ENCODE results near the gene VPS4A.

Gene VPS4A

DNA sequence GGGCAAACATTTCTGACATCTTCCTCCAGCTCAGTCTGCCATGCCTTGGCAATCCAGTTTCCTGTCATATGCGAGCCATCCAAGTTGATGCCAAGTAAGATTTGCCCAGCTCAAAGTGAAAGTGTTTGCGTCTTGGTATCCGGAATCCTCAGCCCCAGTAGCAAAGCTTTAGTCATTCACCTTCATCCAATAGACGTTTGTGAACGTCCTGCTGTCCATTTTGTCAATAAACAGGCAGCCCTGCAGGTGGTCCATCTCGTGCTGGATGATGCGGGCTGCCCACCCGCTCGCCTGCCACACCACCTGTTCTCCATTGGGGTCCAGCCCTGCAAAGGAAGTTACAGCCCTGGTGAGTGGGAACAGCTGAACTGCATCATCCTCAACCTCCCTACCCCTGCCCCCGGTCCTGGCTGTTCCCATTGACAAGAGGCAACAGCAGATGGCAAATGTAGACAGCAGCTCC lies 17.7 kb downstream of the VPS4A start:
- no peak overlapping the region for H2AFZ ChIP-seq (ENCODE audit: low read depth, low read length)
- peak overlapping the region; percentile 98 for H3K4me2 ChIP-seq (ENCODE audit: low read length)
- peaks cover 17% of the 10 kb centered on the region for H3K4me1 ChIP-seq (ENCODE audit: low read length)
- TF ChIP-seq EZH2phosphoT487 (IDR thresholded peaks at IDR 0.05; ENCODE audit: low read depth) = no peak
- TF ChIP-seq, protein P1, sequence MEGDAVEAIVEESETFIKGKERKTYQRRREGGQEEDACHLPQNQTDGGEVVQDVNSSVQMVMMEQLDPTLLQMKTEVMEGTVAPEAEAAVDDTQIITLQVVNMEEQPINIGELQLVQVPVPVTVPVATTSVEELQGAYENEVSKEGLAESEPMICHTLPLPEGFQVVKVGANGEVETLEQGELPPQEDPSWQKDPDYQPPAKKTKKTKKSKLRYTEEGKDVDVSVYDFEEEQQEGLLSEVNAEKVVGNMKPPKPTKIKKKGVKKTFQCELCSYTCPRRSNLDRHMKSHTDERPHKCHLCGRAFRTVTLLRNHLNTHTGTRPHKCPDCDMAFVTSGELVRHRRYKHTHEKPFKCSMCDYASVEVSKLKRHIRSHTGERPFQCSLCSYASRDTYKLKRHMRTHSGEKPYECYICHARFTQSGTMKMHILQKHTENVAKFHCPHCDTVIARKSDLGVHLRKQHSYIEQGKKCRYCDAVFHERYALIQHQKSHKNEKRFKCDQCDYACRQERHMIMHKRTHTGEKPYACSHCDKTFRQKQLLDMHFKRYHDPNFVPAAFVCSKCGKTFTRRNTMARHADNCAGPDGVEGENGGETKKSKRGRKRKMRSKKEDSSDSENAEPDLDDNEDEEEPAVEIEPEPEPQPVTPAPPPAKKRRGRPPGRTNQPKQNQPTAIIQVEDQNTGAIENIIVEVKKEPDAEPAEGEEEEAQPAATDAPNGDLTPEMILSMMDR (IDR thresholded peaks at IDR 0.05; ENCODE audit: low read depth, low read length) = no peak
- no peak overlapping the region for H3K27ac ChIP-seq (ENCODE audit: low read length)
- peaks cover 58% of the 10 kb centered on the region for H3K36me3 ChIP-seq (replicated peaks; ENCODE audit: low read depth, low read length)
- no peaks in the 10 kb centered on the region for H3K9me3 ChIP-seq (ENCODE audit: insufficient read depth, low read length)
- no peaks in the 10 kb centered on the region for H3K27me3 ChIP-seq (ENCODE audit: low read depth, low read length)
- 0 out of 2 replicates have a peak overlapping the region, but pooled peaks have one; percentile 76 for H3K9ac ChIP-seq (ENCODE audit: low read length)
- H3K4me3 ChIP-seq (ENCODE audit: low read length) = peak overlapping the region; percentile 87
- H4K20me1 ChIP-seq (ENCODE audit: insufficient read depth, low read length) = peaks cover 35% of the 10 kb centered on the region
- H3K79me2 ChIP-seq (ENCODE audit: low read length) = peaks cover 84% of the 10 kb centered on the region

DNA sequence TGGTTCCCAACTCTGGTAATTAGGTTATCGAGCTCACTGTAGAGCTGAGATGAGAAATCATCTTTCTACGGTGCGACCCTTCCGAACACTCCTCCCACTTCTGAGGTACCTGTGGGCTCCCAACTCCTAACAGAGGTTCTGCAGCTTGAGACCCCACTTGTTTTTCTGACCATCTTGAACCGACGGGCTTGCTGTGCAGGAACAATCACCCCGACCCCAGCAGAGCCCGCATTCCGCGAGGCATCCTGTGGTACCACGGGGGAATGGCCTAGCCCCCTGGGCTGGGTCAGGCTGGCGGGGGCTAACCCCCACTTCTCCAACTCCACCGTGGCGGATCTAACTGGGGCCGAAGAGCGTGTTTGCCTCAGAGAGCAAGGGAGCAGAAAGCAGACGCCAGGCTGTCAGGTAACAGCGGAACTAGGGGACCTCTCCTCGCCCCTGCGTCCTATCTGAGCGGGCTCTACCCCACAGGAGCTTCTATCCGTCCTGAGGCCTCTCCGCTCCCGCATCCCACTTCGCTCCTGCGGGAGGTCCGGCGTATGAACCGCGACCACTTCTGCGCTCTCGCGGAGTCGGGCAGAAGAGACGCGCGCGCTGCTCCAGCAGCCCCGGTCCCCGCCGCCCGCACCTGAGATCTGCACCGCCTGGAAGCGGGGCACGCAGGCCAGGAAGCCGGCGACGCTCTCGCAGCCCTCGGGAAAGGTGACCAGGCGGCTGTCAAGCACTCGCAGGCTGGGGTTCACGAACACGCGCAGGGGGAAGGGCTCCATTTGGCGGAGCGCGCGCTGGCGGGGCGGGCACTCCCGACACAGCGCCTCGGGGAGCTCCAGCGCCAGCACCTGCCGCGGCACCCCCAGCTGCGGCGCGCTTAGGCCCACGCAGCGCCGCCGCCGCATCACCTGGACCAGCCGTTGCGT lies 18.5 kb downstream of the VPS4A start:
- H3K27ac ChIP-seq (ENCODE audit: low read length) = peak overlapping the region; percentile 38

DNA sequence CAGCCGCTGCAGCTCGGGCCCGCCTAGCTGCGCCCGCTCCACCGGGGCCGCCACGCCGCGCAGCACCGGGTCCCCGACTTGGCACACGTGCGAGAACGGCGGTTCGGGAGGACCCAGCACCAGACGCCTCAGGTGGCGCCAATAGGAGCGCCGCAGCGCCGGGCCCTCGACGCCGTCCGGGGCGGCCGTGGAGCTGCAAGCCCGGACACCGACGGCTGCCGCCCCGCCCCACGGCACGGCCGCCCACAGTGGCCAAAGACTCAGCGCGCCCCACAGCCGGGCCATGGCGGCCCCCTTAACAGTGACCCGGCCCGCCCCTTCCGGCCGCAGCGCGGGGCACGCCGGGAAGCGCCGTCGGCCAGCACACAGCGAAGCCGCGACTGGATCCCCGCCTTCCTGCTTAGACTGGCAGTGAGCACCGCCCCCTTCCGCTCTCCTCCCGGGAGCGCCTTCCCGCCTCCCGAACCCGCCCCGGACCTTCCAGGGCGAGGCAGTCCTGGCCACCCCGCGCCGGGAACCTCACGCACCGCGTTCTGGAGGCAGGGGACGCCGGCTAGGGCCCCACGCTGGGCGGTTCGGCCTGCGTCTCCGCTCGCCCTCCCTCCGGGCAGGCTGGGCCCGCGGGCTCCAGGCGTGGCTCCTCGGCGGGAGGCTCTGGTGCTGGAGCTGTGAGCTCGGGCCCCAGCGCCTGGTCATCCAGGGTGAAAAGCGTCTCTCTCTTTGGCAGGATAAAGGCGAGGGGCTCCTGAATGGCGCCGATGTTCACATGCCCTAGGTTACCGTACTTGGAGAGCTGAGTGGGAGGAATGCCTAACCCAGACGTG lies 19.3 kb downstream of the VPS4A start, which contains the start of gene PDF:
Gene PDF (minus strand): TSS at position 303 of the 824 bp plus-strand sequence. CDS start 18 bp downstream, at position 285.
- TF ChIP-seq, protein P1 (IDR thresholded peaks at IDR 0.05; ENCODE audit: low read depth, low read length) = no peak
- TF ChIP-seq EZH2phosphoT487 (IDR thresholded peaks at IDR 0.05; ENCODE audit: low read depth) = no peak
- H3K9ac ChIP-seq (ENCODE audit: low read length) = peak within 1 kb of the TSS; percentile 76
- H3K4me2 ChIP-seq (ENCODE audit: low read length) = peak within 1 kb of the TSS; percentile 98
- peaks cover 61% of the 10 kb centered on the region for H3K36me3 ChIP-seq (replicated peaks; ENCODE audit: low read depth, low read length)
- peaks cover 28% of the 10 kb centered on the region for H4K20me1 ChIP-seq (ENCODE audit: insufficient read depth, low read length)
- peak within 1 kb of the TSS; percentile 87 for H3K4me3 ChIP-seq (ENCODE audit: low read length)
- H3K27ac ChIP-seq (ENCODE audit: low read length) = peak within 1 kb of the TSS; percentile 60
- peaks cover 68% of the 10 kb centered on the region for H3K79me2 ChIP-seq (ENCODE audit: low read length)
- H3K4me1 ChIP-seq (ENCODE audit: low read length) = peaks cover 17% of the 10 kb centered on the region
- H3K9me3 ChIP-seq (ENCODE audit: insufficient read depth, low read length) = no peaks in the 10 kb centered on the region
- no peaks in the 10 kb centered on the region for H3K27me3 ChIP-seq (ENCODE audit: low read depth, low read length)
- H2AFZ ChIP-seq (ENCODE audit: low read depth, low read length) = no peak within 1 kb of the TSS

More for the DNA sequence above, 18.5 kb downstream of the VPS4A start:
- Histone ChIP-seq H3K9me3 (ENCODE audit: insufficient read depth, low read length) (no peaks in the 10 kb centered on the region), H3K4me2 (ENCODE audit: low read length) (peak overlapping the region; percentile 98), H3K36me3 (replicated peaks; ENCODE audit: low read depth, low read length) (peaks cover 58% of the 10 kb centered on the region), H3K79me2 (ENCODE audit: low read length) (peaks cover 76% of the 10 kb centered on the region), H3K4me1 (ENCODE audit: low read length) (peaks cover 17% of the 10 kb centered on the region), H3K4me3 (ENCODE audit: low read length) (peak overlapping the region; percentile 87), H2AFZ (ENCODE audit: low read depth, low read length) (no peak overlapping the region), H4K20me1 (ENCODE audit: insufficient read depth, low read length) (peaks cover 30% of the 10 kb centered on the region), H3K9ac (ENCODE audit: low read length) (peak overlapping the region; percentile 76), H3K27me3 (ENCODE audit: low read depth, low read length) (no peaks in the 10 kb centered on the region)
- no peak for TF ChIP-seq EZH2phosphoT487 (IDR thresholded peaks at IDR 0.05; ENCODE audit: low read depth)
- TF ChIP-seq, protein P1 (IDR thresholded peaks at IDR 0.05; ENCODE audit: low read depth, low read length) = no peak

Measured in OCI-LY3 (cell line).